ENCODE results near the gene RIPOR3.

DNA sequence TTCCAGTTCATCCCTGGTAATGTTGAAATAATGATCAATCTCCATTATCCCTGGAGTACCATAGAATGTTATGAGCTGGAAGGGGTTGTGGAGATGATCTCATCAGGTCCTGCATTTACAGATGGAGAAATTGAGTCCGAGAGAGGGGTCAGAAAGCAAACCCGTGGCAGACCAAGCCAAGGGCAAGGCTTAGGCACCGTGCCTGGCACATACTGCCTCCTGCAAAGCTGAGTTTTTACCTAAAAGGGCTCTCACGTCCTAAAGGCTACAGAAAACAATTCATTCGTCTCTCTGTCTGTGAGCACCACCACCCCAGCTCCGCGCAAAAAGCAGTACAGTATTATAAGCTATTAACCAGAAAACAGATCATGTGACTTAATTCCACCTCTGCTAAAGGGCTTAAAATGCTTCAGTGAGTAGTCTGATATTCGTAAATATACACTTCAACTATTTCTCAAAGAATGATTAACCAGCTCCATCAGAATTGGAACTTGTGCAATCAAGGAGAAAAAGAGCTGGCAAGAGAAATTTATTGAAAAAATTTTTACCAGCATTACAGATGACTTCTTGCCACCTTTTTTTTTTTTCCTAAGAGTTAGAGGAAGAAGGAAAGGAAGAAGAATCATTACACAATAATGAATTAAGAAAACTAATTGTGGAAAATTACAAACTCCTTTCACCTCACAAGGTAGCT, 36.6 kb upstream of the RIPOR3 start:
- TF ChIP-seq, protein P1, sequence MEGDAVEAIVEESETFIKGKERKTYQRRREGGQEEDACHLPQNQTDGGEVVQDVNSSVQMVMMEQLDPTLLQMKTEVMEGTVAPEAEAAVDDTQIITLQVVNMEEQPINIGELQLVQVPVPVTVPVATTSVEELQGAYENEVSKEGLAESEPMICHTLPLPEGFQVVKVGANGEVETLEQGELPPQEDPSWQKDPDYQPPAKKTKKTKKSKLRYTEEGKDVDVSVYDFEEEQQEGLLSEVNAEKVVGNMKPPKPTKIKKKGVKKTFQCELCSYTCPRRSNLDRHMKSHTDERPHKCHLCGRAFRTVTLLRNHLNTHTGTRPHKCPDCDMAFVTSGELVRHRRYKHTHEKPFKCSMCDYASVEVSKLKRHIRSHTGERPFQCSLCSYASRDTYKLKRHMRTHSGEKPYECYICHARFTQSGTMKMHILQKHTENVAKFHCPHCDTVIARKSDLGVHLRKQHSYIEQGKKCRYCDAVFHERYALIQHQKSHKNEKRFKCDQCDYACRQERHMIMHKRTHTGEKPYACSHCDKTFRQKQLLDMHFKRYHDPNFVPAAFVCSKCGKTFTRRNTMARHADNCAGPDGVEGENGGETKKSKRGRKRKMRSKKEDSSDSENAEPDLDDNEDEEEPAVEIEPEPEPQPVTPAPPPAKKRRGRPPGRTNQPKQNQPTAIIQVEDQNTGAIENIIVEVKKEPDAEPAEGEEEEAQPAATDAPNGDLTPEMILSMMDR (IDR thresholded peaks at IDR 0.05) = no peak
- no peak for TF ChIP-seq EP300 (IDR thresholded peaks at IDR 0.05)
- no peak for TF ChIP-seq POLR2AphosphoS5 (IDR thresholded peaks at IDR 0.05)
